SK-N-MC (cell line): ENCODE data around the gene TSC2.

ENCODE experiments used
- DNase-seq: peaks from one replicate; pipeline ENCODE4 v3.0.0-alpha.2; 2011; ENCODE audit warnings: low read depth, low spot score
- H3K27ac ChIP-seq: fragments of 200-600 bp; sonication (generic); 2 replicates; pipeline ENCODE4 v1.5.1; 2016; ENCODE audit warnings: mixed run types
- H3K36me3 ChIP-seq: fragments of 200-600 bp; sonication (generic); 2 replicates; pipeline ENCODE4 v1.6.1; 2017; ENCODE audit warnings: antibody characterized with exemption, low read length, mixed read lengths; ENCODE audit not compliant: insufficient read depth
- H3K4me3 ChIP-seq: fragments of 200-600 bp; sonication (generic); 2 replicates; pipeline ENCODE4 v1.5.1; 2016
- H3K9ac ChIP-seq: fragments of 200-600 bp; sonication (generic); 2 replicates; pipeline ENCODE4 v1.8.0; 2017; ENCODE audit warnings: mixed run types, mixed read lengths; ENCODE audit not compliant: insufficient read length
- H3K9me3 ChIP-seq: fragments of 200-600 bp; sonication (generic); 2 replicates; pipeline ENCODE4 v1.6.1; 2017; ENCODE audit warnings: low read depth, mild to moderate bottlenecking, antibody characterized with exemption, low read length, moderate library complexity, mixed read lengths
- EZH2 ChIP-seq: fragments of 200-600 bp; sonication (generic); IDR thresholded peaks from one replicate; pipeline ENCODE4 v1.6.1; 2017; ENCODE audit warnings: antibody characterized with exemption
- FOXP2 ChIP-seq: optimal IDR thresholded peaks from 2 replicates; pipeline ENCODE3; 2011; ENCODE audit warnings: mild to moderate bottlenecking, moderate library complexity; ENCODE audit not compliant: insufficient read depth; ENCODE audit errors: extremely low read length, control extremely low read depth
- POLR2AphosphoS5 ChIP-seq: IDR thresholded peaks from 2 replicates; pipeline ENCODE4 v1.6.1; 2012; ENCODE audit warnings: mild to moderate bottlenecking, low read depth, low read length, borderline replicate concordance

TSC2 gene

DNA sequence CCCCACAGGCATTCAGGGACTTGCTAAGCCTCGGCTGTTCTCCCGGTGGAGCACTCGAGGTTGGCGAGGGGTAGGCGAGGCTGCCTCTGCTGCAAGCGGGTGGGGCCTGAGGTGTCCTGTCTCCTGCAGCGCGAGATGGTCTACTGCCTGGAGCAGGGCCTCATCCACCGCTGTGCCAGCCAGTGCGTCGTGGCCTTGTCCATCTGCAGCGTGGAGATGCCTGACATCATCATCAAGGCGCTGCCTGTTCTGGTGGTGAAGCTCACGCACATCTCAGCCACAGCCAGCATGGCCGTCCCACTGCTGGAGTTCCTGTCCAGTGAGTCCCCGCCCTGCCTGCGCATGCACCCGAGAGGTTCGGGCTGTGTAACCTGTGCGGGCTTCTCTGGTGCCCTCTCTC, 26.3 kb downstream of the TSC2 start:
- no peaks in the 10 kb centered on the region for H3K9me3 ChIP-seq
- TF ChIP-seq FOXP2 (no peak), POLR2AphosphoS5 (no peak), EZH2 (no peak)
- no peak overlapping the region for H3K9ac ChIP-seq
- H3K36me3 ChIP-seq: no peaks in the 10 kb centered on the region; the same call in 1 of the 2 replicates
- no peak for DNase-seq
- H3K4me3 ChIP-seq: no peak overlapping the region
- H3K27ac ChIP-seq: no peak overlapping the region

DNA sequence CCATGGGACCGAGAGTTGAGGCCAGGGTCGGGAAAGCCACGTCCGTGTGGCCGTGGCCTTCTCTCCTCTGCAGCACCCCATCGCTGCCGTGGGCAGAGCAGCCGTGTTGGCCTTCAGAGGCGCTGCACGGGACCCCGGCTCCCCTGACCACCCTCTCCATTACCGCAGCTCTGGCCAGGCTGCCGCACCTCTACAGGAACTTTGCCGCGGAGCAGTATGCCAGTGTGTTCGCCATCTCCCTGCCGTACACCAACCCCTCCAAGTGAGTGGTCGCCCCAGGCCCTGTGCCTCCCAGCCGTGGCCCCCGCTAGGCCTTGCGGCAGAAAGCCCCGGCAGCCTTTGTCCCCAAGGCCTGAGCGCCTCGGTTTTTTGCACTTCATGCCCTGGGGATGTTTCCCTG, 27.8 kb downstream of the TSC2 start:
- Histone ChIP-seq H3K9ac (no peak overlapping the region), H3K36me3 (no peaks in the 10 kb centered on the region; the same call in 1 of the 2 replicates), H3K4me3 (no peak overlapping the region), H3K27ac (no peak overlapping the region), H3K9me3 (no peaks in the 10 kb centered on the region)
- TF ChIP-seq POLR2AphosphoS5 (no peak), FOXP2 (no peak), EZH2 (no peak)
- DNase-seq: no peak

DNA sequence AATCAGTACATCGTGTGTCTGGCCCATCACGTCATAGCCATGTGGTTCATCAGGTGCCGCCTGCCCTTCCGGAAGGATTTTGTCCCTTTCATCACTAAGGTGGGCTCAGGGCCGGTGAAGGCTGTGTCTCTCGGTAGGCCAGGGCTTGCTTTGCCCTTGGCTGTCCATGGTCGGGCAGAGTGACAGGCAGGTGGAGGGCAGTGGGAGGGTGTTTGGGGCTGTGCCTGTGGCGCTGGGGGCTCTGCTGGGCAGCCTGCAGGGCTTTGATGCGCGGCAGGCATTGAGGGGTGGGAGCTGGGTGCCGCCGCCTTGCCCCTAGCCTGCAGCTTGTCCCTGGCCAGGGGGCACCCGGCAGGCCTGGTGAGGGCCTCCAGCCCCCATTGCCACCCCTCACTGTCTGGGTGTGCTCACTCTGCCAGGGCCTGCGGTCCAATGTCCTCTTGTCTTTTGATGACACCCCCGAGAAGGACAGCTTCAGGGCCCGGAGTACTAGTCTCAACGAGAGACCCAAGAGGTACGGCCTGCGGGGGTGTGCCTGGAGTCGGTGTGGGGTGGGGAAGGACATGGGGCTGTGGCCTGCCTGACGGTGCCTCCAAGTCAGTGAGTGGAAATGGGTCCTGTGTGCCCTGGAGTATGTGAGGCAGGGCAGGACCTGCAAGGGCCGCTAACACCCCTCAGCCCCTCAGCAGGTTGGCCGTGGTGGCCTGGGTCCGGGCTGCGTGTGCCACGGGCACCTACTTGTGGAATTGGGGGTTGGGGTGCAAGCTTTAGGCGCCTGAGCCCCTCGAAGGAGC, 28.5 kb downstream of the TSC2 start:
- H3K9me3 ChIP-seq: no peaks in the 10 kb centered on the region
- H3K4me3 ChIP-seq: no peak overlapping the region
- no peak for DNase-seq
- H3K36me3 ChIP-seq: no peaks in the 10 kb centered on the region; the same call in 1 of the 2 replicates
- H3K9ac ChIP-seq: no peak overlapping the region
- TF ChIP-seq FOXP2: no peak
- no peak for TF ChIP-seq EZH2
- no peak for TF ChIP-seq POLR2AphosphoS5
- no peak overlapping the region for H3K27ac ChIP-seq

DNA sequence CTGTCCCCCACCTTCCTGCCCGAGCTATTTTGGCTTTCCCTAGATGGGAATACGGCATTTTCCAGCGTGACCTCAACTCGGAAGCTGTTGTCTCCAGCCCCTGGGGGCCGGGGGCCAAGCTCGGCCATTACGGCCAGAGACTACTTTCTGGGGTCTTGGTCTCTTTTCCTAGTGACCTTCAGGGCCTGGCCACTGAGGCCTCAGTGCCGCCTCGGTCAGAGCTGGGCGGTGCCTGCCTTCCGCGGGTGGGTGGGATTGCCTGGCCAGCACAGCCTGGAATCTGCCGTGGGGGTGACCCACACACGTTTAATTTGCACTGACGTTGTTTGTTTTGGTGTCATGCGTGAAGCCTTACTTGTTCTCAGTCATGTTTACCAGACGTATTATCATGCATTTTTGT, 29.2 kb downstream of the TSC2 start:
- Histone ChIP-seq H3K4me3 (no peak overlapping the region), H3K9me3 (no peaks in the 10 kb centered on the region), H3K36me3 (no peaks in the 10 kb centered on the region; the same call in 1 of the 2 replicates), H3K27ac (no peak overlapping the region), H3K9ac (no peak overlapping the region)
- TF ChIP-seq FOXP2 (no peak), POLR2AphosphoS5 (no peak), EZH2 (no peak)
- no peak for DNase-seq

DNA sequence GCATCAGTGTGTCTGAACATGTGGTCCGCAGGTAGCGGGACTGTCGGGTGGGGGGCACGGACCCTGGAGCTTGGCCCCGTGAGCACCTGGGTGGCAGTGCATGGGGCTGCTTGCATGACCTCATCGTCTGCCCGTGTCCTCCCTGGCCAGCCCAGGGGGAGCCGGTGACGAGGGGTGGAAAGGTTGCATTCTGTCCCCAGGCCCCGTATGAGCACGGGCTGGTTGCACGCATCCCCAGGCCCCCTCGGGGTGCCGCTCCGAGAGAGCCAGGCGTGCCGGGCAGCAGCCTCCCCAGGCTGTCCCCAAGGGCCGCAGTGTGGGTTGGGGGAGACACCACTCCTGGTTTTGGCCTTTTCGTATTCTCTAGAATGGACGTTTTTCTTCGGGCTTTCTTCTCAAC, 29.9 kb downstream of the TSC2 start:
- Histone ChIP-seq H3K4me3 (no peak overlapping the region), H3K36me3 (no peaks in the 10 kb centered on the region; the same call in 1 of the 2 replicates), H3K27ac (no peak overlapping the region), H3K9ac (no peak overlapping the region), H3K9me3 (no peaks in the 10 kb centered on the region)
- DNase-seq: no peak
- TF ChIP-seq EZH2 (no peak), FOXP2 (no peak), POLR2AphosphoS5 (no peak)

DNA sequence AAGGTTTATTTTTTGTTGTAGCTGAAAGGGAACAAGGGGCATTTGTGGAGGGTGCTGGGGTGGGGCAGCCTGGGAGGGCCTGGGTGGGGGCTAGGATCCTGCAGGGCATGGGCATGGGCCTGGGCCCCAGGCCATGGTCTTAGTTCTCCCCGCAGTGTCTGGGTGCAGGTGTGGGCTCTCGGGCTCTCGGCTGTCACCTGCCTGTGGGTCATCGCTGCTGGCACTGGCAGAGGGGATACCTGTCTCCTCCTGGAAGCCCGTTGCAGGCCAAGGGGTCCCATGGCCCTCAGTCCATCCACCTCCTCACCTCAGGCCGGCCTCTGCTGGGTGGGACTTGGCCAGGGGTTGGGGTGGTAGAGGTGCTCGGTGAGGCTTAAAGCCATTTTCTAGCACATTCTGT, 30.3 kb downstream of the TSC2 start:
- Histone ChIP-seq H3K36me3 (no peaks in the 10 kb centered on the region; the same call in 1 of the 2 replicates), H3K4me3 (no peak overlapping the region)

DNA sequence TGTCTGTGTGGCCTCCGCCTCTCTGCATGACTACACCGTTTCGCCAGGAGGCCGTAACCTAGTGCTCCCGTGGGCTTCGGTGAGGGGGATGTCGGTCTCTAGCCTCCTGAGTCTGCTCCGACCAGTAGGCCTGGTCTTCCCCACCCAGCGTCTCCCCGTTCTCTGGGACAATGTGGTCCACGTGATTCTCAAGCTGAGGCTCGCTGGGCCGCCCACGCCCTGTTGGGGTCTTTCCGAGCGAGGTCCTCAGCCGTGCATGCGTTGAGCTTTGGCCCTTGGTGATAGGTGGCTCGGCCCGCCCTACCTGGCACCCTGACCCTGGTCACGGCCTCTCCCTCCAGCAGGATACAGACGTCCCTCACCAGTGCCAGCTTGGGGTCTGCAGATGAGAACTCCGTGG, 30.9 kb downstream of the TSC2 start:
- H3K9me3 ChIP-seq: no peaks in the 10 kb centered on the region
- H3K36me3 ChIP-seq: no peaks in the 10 kb centered on the region; the same call in 1 of the 2 replicates
- H3K4me3 ChIP-seq: no peak overlapping the region
- H3K27ac ChIP-seq: no peak overlapping the region
- H3K9ac ChIP-seq: no peak overlapping the region
- DNase-seq: no peak
- no peak for TF ChIP-seq FOXP2
- TF ChIP-seq EZH2: no peak
- no peak for TF ChIP-seq POLR2AphosphoS5

More for the DNA sequence above, 30.3 kb downstream of the TSC2 start:
- TF ChIP-seq FOXP2 (no peak), EZH2 (no peak), POLR2AphosphoS5 (no peak)
- no peak for DNase-seq
- Histone ChIP-seq H3K9me3 (no peaks in the 10 kb centered on the region), H3K9ac (no peak overlapping the region), H3K27ac (no peak overlapping the region)

DNA sequence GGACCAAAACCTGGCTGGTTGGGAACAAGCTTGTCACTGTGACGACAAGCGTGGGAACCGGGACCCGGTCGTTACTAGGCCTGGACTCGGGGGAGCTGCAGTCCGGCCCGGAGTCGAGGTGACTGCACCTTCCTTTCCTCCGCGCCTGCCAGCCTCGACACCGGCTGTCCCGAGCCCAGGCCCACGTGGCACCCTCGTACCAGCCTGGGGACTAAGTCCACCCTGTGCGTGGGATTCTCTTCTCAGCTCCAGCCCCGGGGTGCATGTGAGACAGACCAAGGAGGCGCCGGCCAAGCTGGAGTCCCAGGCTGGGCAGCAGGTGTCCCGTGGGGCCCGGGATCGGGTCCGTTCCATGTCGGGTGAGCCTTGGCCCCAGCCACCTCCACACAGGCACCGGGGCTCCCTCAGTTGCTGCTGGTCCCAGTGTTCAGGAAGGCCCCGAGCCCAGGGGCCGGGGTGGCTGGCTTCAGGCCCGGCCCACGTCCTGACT, 31.6 kb downstream of the TSC2 start:
- TF ChIP-seq POLR2AphosphoS5 (no peak), EZH2 (no peak), FOXP2 (no peak)
- no peaks in the 10 kb centered on the region for H3K36me3 ChIP-seq

More for the DNA sequence above, 31.6 kb downstream of the TSC2 start:
- H3K4me3 ChIP-seq: no peak overlapping the region
- H3K9ac ChIP-seq: no peak overlapping the region
- no peak overlapping the region for H3K27ac ChIP-seq
- no peak for DNase-seq
- H3K9me3 ChIP-seq: no peaks in the 10 kb centered on the region
